IPS DF 4.7 (cell line): ENCODE measurements around the gene GRB14.
"Not testable (repeated sequence)": the region's sequence is repeated elsewhere in the genome, so short reads cannot be mapped to it uniquely, and the experiment has no call there.

Experiments used
- DNase-seq: peaks from one replicate; pipeline ENCODE4 v3.0.0-alpha.2; 2013; ENCODE audit warnings: low spot score; ENCODE audit errors: extremely low read depth

GRB14 gene

DNA sequence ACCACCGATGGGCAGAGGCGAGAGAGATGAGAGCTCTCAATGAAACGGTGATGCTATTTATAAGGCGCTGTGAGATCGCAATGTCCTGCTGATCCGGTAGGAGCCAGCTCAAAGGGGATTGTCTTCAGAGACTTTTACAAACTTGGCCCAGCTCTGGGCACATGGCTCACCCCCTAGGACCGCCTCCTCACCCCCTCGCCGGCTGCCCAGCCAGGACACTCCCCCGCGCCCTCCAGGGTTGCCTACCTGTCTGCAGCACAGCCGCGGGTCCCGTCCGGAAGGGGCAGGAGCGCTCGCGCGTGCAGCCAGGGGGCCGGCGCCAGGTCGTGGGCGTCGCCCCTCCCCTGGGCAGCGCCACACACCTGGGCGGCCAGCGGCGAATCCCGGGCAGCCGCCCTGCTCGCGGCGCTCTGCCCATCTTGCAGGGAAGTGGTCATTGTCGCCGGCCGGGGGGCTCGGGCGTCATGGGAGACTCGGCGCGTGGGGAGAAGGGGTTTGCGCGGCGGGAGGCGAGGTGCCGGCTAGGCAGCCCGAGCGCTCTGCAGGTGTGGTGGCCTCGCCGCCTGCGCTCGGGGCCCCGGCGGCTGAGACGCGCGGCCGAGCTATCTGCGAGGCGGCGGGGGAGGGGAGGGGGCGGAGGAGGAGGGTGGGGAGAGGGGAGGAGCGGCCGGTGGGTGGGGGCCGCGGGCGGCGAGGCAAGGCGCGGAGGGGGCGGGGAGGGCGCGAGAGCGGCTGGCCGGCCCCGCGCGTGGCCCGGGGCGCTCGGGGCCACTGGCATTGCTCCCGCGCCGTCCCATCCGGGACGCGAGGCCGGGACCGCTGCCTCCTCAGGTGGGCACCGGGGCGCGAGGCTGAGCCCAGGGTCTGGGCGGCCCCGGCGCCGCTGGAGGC is at the start of gene GRB14:
TSS of gene GRB14 (minus strand) at position 610 of the 891 bp plus-strand sequence. CDS start at position 437, 173 bp downstream.
- no peak for DNase-seq

DNA sequence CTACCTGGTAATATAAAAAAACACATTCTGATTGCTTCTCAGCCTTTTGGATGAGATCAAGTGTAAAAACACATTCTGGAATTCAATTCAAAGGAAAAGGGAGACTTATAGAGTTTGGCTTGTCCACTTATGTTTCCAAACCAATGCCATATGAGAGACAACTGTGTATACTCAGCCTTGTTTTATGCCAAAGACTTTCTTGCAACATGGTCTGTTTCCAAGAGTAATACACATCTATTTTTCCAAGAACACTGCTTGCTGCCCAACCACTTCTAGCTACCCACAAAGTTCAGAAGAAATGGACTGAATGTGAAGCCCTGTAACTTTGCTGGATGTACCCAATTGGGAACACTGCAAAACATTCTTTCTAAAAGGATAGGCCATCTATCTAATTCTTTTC is 48.0 kb upstream of the GRB14 start:
- no peak for DNase-seq

DNA sequence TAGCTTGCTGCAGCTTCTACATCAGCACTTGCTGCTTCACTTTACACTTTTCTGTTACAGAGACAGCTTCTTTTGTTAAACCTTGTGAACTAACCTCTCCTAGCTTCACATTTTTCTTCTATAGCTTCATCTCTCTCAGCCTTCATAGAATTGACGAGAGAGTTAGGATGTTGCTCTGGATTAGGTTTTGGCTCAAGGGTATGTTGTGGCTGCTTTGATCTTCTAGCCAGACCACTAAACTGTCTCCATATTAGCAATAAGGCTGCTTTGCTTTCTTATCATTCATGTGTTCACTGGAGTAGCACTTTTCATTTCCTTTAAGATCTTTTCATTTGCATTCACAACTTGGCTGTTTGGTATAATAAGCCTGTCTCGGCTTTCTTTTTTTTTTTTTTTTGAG is 46.3 kb upstream of the GRB14 start:
- DNase-seq, result no peak

DNA sequence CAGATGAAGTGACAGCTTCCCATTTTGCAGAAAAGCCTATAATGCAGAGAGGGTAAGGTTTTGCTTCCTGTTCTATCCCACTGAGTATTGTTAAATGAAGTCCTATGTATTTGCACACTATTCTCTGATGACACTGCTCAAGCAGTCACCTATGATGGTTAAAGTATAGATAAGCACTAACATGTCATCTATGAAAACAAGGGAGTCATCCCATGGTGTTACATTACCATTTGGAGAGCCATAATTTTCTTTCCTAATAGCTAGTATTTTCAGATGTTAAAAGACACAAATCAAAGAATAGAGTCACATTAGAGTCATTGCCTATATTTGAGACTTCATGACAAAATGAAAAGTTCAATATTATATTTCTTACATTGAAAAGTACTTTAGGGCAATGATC is 42.8 kb upstream of the GRB14 start:
- no peak for DNase-seq

DNA sequence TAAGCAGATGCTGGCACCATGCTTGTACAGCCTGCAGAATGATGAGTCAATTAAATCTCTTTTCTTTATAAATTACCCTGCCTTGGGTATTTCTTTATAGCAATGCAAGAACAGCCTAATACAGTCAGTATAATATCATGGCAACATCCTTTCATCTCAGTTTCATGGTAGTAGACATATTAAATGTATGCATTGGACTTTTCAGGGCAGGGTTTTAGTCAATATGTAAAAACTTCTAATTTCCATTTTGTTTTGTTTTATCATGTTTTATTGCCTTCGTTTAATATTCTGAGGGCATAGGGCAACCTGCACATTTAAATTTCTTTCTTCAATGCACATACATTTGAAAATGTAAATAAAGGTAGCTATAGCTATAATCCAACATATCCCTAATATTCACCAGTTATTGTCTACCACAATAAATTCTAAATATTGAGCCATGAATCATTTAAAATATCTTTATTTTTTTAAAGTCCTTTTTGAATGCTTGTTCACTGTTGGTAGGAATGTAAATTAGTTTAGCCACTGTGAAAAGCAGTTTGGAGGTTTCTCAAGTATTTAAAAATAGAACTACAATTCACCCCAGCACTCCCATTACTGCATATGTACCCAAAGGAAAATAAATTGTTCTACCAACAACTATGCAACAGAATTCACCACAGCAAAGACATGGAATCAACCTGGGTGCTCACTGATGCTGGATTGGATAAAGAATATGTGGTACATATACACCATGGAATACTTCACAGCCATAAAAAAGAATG is 41.8 kb upstream of the GRB14 start:
- DNase-seq, result no peak

DNA sequence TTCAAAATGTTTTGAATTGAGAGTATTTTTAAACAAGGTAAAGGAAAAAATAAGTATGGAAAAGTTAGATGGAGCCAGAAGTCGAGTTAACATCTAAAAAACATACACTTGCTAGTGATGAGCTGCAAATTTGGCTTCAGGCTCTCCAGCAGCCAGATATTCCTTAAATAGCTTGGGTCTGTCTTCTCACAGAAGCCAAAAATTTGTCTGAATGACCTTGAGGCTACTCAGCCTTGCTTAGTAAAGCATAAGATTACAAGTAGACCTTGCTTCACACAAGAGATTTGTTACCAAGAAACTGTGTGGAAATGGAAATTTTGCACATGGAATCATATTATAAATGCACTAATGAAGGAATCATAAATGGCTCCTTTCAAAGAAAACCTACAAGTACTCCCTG is 40.8 kb upstream of the GRB14 start:
- DNase-seq, result no peak

DNA sequence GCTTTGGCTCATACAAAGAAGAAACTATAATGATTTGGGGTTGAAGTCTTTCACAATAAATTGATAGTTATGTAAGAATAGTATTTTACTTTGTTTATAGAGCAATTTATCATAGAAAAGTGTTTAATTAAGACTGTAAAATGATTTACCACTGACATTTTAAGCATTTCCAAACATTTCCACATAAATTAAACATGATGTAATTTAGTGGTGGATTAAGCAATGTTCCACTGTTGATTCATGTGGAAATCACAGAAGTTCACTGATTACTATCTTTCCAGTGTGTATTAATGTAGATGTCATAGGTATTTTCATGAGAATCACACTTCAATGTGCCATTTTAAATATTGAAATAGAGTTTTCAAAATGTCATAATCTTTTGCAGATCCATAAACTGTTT is 40.1 kb upstream of the GRB14 start:
- no peak for DNase-seq

DNA sequence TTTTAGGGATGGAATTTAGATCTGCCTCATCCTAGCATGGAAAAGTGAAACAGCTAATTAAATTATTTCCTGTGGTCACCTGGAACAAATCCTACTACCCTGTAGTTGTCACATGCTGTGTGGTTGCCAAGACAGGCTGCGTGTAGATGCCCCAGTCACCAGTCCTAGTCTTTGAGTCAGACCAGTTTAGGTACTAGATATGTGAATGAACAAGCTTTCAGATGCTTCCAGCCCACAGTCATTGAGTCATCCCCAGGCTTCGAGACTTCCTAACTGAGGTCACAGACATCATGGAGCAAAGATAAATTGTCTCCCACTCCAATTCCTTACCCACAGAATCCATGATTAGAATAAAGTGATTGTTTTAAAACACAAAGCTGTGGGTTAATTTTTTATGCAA is 35.8 kb upstream of the GRB14 start:
- no peak for DNase-seq

DNA sequence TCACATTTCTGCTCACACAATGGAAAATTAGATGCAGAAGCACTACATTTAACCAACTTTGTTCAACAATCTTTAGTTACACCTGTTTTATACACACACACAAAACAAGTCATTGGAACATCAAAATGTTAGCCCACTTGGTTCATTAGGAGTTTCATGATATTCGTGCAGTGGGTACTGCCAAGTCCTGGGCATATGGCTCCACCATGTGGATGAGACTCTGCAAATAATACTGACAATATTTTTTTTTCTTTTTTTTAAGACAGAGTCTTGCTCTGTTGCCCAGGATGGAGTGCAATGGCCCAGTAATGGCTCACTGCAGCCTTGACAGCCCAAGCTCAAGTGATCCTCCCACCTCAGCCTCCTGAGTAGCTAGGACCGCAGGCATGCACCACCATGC is 34.5 kb upstream of the GRB14 start:
- DNase-seq, result no peak

DNA sequence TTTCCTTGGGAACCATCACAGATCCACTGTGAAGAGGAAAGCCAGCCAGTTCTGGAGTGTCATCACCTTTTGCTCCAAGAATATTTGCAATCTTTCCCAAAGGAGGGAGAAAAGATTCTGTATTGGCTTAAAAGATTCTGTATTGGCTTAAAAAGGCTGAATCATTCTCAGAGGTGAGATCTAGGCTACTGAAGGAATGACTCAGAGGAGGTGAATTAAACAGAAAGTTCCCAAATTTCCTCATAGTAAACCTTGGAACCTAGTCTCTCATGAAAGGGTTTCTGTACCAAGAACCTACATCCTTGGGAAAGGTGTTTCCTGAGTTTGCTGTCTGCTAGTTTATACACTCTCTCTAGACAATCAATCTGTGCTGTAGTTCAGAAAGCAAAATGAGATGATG is 34.1 kb upstream of the GRB14 start:
- DNase-seq, result no peak

DNA sequence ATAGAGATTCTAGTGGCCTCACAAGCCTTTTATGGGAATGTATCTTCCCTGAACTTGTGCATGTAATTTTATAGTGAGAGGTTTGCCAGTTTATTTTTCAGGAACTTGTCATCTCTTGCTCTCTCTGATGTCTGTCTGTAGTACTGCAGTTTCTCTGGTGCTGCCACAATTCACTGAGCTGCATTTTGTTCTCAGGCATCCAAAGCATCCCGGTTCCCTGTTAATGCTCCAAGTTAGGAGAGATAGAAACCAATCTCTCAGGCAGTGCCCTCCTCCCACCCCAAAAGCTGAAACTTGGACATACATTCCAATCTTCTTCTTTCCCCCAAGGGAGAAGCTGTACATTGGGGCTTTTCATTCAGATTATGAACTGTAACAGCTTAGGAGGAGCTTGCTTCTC is 30.1 kb upstream of the GRB14 start:
- no peak for DNase-seq

DNA sequence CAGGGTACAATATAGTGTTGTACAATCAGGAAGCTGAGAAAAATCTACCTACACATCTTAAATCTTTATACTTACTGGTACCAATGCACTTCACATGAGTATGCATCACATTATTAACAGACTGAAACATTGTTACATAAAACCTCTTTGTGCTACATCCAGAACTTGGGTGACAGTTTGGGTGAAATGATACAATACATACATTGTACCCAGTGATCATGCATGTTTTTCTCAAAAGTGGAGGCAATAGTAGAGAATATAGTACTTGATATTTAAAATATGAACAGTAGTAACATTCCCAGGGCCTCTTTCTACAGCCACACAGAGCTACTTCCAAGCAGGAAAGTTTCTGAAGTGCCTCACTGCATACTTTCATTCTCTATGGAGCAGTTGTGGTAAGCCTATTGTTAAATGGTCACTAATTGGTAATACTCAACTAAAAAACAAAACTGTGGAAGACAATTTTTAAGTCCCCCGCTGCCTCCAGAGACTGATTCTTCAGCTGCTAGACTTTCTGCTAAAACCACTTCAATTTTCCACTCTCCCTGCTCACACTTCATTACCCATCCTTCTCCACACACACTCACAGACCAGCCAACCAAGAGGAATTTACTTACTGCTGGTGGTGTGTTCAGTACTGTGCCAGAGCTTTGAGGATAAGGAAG is 22.9 kb upstream of the GRB14 start:
- no peak for DNase-seq

DNA sequence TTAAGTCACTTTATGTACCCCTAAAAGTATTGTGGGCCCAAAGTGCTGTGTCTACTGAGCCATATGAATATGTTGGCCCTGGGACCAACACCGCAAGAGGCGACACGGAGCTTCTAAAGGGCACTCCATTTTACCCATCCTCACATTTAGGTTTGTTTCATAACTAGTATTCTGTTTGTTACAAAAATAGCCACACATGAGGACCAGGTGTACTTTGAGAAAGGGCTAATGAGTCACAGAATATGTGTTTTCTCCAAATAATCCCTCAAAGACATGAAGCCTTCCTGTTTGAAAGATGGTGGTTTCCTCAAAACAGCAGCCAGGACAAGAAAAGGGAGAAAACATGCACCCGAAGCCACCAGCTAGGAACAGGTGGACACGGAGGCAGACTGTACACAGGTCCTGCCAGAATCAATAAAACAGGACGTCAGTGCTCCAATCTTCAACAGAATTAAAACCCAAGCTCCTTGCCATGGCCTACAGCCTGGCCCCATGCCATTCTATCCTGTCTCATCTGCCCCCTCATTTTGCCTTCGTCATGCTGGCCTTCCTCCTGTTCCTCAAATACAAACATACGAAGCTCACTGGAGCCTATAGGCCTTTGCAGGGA is 21.8 kb upstream of the GRB14 start:
- DNase-seq, result no peak

DNA sequence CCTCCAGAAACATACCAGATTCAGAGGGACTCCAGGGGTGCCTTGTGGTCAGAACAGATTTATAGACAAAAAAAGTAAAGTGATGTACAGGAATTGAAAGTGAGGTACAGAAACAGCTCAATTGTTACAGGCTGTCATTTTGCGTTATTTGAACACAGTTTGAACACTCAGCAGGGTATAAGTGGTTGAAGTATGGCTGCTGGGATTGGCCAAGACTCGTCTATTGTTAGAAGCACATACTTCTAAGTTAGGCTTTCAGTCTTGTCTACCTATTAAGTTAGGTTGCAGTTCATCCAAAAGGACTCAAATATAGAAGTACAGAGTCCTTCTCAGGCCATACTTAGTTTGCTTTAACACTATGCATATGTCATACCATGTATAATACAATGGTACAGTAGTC is 21.0 kb upstream of the GRB14 start:
- no peak for DNase-seq

DNA sequence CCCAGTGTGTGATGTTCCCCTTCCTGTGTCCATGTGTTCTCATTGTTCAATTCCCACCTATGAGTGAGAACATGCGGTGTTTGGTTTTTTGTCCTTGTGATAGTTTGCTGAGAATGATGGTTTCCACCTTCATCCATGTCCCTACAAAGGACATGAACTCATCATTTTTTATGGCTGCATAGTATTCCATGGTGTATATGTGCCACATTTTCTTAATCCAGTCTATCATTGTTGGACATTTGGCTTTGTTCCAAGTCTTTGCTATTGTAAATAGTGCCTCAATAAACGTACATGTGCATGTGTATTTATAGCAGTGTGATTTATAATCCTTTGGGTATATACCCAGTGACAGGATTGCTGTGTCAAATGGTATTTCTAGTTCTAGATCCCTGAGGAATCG is 7.0 kb upstream of the GRB14 start:
- not testable (repeated sequence) for DNase-seq

DNA sequence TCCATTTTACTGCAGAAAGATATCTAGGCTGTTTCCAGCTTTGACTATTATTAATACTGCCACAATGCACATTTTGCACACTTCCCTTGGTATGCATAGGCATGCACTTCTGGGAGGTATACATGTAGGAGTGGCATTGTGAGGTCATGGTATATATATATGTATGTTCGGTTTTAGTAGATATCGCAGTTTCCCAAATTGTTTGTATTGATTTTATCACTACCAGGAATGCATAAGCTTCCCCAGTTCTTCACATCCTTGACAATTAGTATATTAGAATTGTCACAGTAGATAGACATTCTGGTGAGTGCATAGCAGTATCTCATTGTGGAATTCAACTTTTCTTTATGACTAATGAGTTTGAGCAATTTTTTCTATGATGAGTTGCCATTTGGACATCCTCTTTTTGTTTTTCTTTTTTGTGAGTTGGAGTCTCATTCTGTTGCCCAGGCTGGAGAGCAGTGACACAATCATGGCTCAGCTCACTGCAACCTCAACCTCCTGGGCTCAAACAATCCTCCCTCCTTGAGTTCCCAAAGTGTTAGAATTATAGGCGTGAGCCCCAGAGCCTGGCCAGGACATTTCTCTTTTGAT is 4.2 kb upstream of the GRB14 start:
- no peak for DNase-seq

DNA sequence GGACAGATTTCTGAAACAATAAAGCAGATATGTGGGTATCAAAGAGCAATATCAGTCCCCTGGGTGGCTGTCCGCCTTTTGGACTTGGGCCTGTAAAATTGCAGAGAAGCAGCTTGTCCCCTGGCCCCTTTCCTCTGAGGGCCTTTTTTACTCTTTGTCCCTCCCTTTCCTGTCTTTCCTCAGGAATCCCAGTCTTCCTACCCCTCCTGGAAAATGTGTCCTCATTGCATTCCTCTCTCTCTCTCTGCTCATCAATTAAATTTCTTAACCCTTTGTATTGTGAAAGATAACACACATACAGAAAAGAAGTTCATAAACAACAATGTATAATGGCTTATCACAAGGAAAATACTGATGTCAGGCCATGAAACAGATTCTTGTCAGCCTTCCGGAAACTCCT is 3.0 kb upstream of the GRB14 start:
- DNase-seq, result no peak

DNA sequence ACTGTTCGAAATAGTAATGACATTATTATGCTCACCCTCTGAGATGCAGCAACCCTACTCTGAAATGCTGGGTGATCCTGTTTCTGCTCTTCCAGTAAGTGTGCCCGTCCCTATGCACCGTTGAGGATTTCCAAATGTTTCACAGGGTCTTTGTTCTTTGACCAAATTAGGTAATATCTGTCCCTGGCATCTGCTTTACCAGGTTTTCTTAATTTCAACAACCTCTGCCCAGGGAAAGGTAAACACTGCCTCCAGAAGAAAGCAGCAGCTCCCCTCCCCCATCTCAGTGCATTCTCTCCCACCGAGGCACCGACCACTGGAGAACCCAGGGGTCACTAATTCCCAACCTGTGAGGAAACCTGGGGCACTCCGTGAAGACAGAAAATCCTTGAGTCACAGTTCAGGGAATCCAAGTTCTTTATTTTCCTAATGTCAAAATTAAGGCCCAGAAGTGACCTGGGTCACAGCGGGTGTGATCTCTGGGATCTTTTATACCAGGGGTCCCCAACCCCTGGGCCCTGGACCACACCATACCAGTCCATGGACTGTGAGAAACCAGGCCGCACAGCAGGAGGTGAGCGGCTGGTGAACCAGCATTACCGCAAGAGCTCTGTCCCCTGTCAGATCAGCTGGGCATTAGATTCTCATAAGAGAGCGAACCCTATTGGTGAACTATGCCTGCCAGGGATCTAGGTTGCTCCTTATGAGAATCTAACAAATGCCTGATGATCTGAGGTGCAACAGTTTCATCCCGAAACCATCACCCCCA is 1.2 kb upstream of the GRB14 start:
- DNase-seq, result no peak

DNA sequence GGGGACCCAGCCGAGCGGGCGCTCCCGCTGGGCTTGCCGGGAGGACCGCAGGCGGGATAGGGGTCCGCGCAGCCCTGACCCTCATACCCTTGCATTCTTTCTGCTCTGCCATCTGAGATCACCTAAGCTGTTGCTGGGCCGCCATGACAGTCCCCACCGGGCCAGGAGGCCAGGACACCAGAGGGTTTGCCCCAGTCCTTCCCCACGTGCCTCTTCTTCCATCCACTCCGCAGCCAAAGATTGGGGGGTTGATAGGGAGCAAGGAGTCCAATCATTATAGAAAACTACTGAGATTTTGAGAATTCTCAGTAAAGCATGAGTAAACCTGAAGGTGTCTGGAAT is 453 bp upstream of the GRB14 start:
- DNase-seq, result no peak

DNA sequence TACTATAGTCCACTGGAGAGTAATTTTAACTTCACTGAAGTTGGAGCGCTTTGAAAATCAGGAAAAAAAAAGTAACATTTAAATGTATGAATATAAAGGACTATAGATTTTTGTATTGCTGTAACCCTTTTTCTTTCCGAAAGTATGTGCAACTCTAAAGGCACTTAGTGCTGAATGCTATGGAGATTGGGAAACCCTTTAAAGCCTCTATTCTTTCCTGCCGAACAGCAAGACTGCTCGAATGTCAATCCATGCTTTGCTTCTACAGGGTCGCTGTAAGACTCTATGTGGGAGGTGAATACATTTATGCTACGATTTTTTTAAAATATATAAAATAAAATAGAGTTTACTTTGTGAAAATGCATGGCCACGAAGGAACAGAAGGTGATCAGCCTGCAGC is 825 bp downstream of the GRB14 start:
- no peak for DNase-seq

DNA sequence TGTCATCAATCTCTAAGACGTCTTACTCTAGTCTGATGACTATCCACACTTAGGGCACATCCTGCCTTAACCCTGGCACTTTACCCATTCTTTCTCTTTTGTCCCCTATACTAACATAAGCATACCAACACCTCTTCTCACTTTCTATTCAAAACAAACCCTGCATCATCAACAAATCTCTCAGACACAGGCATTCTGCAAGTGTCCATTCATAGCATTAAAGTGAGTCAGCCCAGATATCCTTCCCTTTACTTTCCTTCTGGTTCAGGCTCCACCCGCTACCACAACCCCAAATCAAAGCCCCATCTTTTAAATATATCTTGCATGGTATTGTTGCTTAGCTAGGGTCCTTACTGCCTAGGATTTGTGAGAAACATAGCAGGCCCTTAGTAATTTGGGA is 3.8 kb downstream of the GRB14 start:
- DNase-seq, result no peak
